ENCODE results near the gene NUP35. TPM values are rescaled to one million over a fixed set of nuclear protein-coding genes. Genes with fewer than 3 reads are reported as not detected.
A peak's percentile ranks its signal among the peaks of the same experiment; 100 is the strongest.

Gene NUP35
- total RNA-seq, 1 experiment from 2014 or later, result 28.9 TPM

- ChIA-PET POLR2A (no interaction called here), CTCF (no interaction called here)
- TF ChIP-seq, protein P1, sequence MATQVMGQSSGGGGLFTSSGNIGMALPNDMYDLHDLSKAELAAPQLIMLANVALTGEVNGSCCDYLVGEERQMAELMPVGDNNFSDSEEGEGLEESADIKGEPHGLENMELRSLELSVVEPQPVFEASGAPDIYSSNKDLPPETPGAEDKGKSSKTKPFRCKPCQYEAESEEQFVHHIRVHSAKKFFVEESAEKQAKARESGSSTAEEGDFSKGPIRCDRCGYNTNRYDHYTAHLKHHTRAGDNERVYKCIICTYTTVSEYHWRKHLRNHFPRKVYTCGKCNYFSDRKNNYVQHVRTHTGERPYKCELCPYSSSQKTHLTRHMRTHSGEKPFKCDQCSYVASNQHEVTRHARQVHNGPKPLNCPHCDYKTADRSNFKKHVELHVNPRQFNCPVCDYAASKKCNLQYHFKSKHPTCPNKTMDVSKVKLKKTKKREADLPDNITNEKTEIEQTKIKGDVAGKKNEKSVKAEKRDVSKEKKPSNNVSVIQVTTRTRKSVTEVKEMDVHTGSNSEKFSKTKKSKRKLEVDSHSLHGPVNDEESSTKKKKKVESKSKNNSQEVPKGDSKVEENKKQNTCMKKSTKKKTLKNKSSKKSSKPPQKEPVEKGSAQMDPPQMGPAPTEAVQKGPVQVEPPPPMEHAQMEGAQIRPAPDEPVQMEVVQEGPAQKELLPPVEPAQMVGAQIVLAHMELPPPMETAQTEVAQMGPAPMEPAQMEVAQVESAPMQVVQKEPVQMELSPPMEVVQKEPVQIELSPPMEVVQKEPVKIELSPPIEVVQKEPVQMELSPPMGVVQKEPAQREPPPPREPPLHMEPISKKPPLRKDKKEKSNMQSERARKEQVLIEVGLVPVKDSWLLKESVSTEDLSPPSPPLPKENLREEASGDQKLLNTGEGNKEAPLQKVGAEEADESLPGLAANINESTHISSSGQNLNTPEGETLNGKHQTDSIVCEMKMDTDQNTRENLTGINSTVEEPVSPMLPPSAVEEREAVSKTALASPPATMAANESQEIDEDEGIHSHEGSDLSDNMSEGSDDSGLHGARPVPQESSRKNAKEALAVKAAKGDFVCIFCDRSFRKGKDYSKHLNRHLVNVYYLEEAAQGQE (IDR thresholded peaks at IDR 0.05; ENCODE audit: insufficient read depth in 1 of 2, low read depth in 2 of 2, low read length in 1 of 2), result no peak
- TF ChIP-seq POLR2AphosphoS5 (IDR thresholded peaks at IDR 0.05; ENCODE audit: low read depth, low read length) (no peak), SIN3A (IDR thresholded peaks at IDR 0.05; ENCODE audit: borderline replicate concordance, insufficient read depth, low read depth, low read length) (no peak), CTCF (IDR thresholded peaks at IDR 0.05) (no peak), TCF7L2 (IDR thresholded peaks at IDR 0.05; ENCODE audit: low read depth, low read length) (no peak)
- Histone ChIP-seq H3K4me1 (ENCODE audit: control insufficient read depth, insufficient read depth, low read length) (no peaks in the 10 kb centered on the region), H3K27me3 (ENCODE audit: control insufficient read depth, insufficient read depth, low read length) (no peaks in the 10 kb centered on the region), H3K36me3 (ENCODE audit: control insufficient read depth, insufficient read depth, low read length) (no peaks in the 10 kb centered on the region), H3K27ac (ENCODE audit: low read length) (no peak overlapping the region), H3K4me3 (ENCODE audit: low read depth in 2 of 2, low read length in 2 of 2) (no peak overlapping the region), H3K9me3 (ENCODE audit: control insufficient read depth, insufficient read depth, low read depth, low read length) (peaks cover 4% of the 10 kb centered on the region; the same call in 1 of the 2 replicates)
- DNase-seq (ENCODE audit: low read depth, low spot score) (no peak), ATAC-seq (peak; percentile 65)
- in situ Hi-C loops (cut with HindIII; ENCODE audit: low pct_unique_long_range_greater_than_20kb, low sequenced_read_pairs), result no loop called here
- intact Hi-C loops (cut with micrococcal nuclease; ENCODE audit: unreplicated experiment), result no loop called here
- no TSS peak for BruUV-seq (replicated peaks)
Observed at GRCh38 chr2:183179156-183179555, 54.9 kb downstream of the NUP35 start.

GRCh38 chr2:183185534-183185933 lies 61.3 kb downstream of the NUP35 start:
- TF ChIP-seq SIN3A (IDR thresholded peaks at IDR 0.05; ENCODE audit: borderline replicate concordance, insufficient read depth, low read depth, low read length) (no peak), POLR2AphosphoS5 (IDR thresholded peaks at IDR 0.05; ENCODE audit: low read depth, low read length) (no peak), CTCF (IDR thresholded peaks at IDR 0.05) (no peak), TCF7L2 (IDR thresholded peaks at IDR 0.05; ENCODE audit: low read depth, low read length) (no peak)
- TF ChIP-seq, protein P1 (IDR thresholded peaks at IDR 0.05; ENCODE audit: insufficient read depth in 1 of 2, low read depth in 2 of 2, low read length in 1 of 2), result no peak
- ATAC-seq, result peak; percentile 68
- Histone ChIP-seq H3K9me3 (ENCODE audit: control insufficient read depth, insufficient read depth, low read depth, low read length) (peaks cover 4% of the 10 kb centered on the region; the same call in 1 of the 2 replicates), H3K27me3 (ENCODE audit: control insufficient read depth, insufficient read depth, low read length) (no peaks in the 10 kb centered on the region), H3K27ac (ENCODE audit: low read length) (no peak overlapping the region), H3K4me3 (ENCODE audit: low read depth in 2 of 2, low read length in 2 of 2) (no peak overlapping the region), H3K4me1 (ENCODE audit: control insufficient read depth, insufficient read depth, low read length) (no peaks in the 10 kb centered on the region), H3K36me3 (ENCODE audit: control insufficient read depth, insufficient read depth, low read length) (no peaks in the 10 kb centered on the region)
- intact Hi-C loops (cut with micrococcal nuclease; ENCODE audit: unreplicated experiment), result no loop called here
- no peak for DNase-seq (ENCODE audit: low read depth, low spot score)
- ChIA-PET CTCF (interaction anchor here (0.6 kb wide), 1 partner anchor 1235 kb away, joined by 5 read pairs; no protein-coding TSS in a partner anchor), POLR2A (no interaction called here)
- in situ Hi-C loops (cut with HindIII; ENCODE audit: low pct_unique_long_range_greater_than_20kb, low sequenced_read_pairs), result no loop called here
- no TSS peak for BruUV-seq (replicated peaks)

Measured in Panc1 (cell line).